Kidney (tissue), 14 donors: ENCODE measurements around the gene EVC2. TPM values are rescaled to one million over a fixed set of nuclear protein-coding genes. Genes with fewer than 3 reads are reported as not detected.

ENCODE experiments used
- DNase-seq, 5 donors: peaks; one replicate each; pipeline ENCODE4 v3.0.0-alpha.2; 2013 to 2020
- FAIRE-seq: peaks from 2 replicates; lab custom pipeline; 2012; peaks lifted over from hg19 to GRCh38; lab: Jason Lieb, UNC
- H3K27ac ChIP-seq, 2 donors: one replicate each; pipeline ENCODE4 v1.7.0; 2013; ENCODE audit warnings: low read depth in 2 of 2, low read length in 2 of 2, inconsistent platforms in 1 of 2
- H3K27me3 ChIP-seq: one replicate; pipeline ENCODE4 v1.7.1; 2013; ENCODE audit warnings: low read length, inconsistent platforms; ENCODE audit not compliant: control insufficient read depth, insufficient read depth
- H3K36me3 ChIP-seq, 3 donors: one replicate each; pipeline versions ENCODE4 v1.7.0 to v1.7.1; 2013; ENCODE audit warnings: low read length in 3 of 3, control low read depth in 1 of 3, inconsistent platforms in 1 of 3; ENCODE audit not compliant: insufficient read depth in 3 of 3, control insufficient read depth in 2 of 3
- H3K4me1 ChIP-seq, 3 donors: one replicate each; pipeline versions ENCODE4 v1.7.0 to v1.7.1; 2013; ENCODE audit warnings: low read length in 3 of 3, inconsistent platforms in 1 of 3, low read depth in 1 of 3; ENCODE audit not compliant: control insufficient read depth in 2 of 3, insufficient read depth in 2 of 3
- H3K4me3 ChIP-seq, 3 donors: one replicate each; pipeline versions ENCODE4 v1.7.0 to v1.8.1; 2013; ENCODE audit warnings: low read length in 3 of 3, control low read depth in 1 of 3, inconsistent platforms in 1 of 3
- H3K9ac ChIP-seq, 3 donors: one replicate each; pipeline versions ENCODE4 v1.7.0 to v1.7.1; 2013; ENCODE audit warnings: low read length in 3 of 3, control low read depth in 1 of 3, inconsistent platforms in 1 of 3
- H3K9me3 ChIP-seq, 3 donors: one replicate each; pipeline versions ENCODE4 v1.7.0 to v1.7.1; 2013; ENCODE audit warnings: low read length in 3 of 3, control low read depth in 1 of 3, inconsistent platforms in 1 of 3; ENCODE audit not compliant: control insufficient read depth in 2 of 3, insufficient read depth in 1 of 3
- intact Hi-C: fragments of 100-400 bp; cut with DNase I; formaldehyde crosslinking; loops from one replicate; pipeline ENCODE4 v1.11.1; 2022
- polyA plus RNA-seq: library from polyadenylated mRNA; stranded (reverse); fragments of 350-450 nt; fragmentation: Illumina TruSeq; extraction: RNeasy Lipid Tissue Mini Kit (QIAGEN cat#74804); gene quantifications from one replicate; pipeline ENCODE4 v1.2.3, GENCODE V29; 2014; ENCODE audit warnings: low read depth, low replicate concordance; ENCODE audit not compliant: insufficient read depth
- total RNA-seq: library from RNA; stranded (reverse); fragmentation: NEBNext Ultra II Directional; extraction: Animal tissue kit (Norgen Biotek cat#: 25700); gene quantifications from one replicate; pipeline ENCODE4 v1.2.1, GENCODE V29; 2021
- TF ChIP-seq, protein P1 (sequence below): IDR thresholded peaks from 3 replicates; pipeline ENCODE4 v1.5.1; 2012; ENCODE audit warnings: mild to moderate bottlenecking, moderate library complexity, borderline replicate concordance; ENCODE audit not compliant: insufficient read depth; ENCODE audit errors: extremely low read depth
- donor health status: control.
- donor health status: control.
- donor health status: control.
- donor health status: control.
- donor health status: control.
- donor health status: DM: yes; HTN: yes; CAD: no.
- donor health status: Normal renal cell carcinoma (clear cell type).

EVC2 gene
- total and polyA plus RNA-seq, 2 donors from 2014 or later = 1.6 to 8.7 TPM

DNA sequence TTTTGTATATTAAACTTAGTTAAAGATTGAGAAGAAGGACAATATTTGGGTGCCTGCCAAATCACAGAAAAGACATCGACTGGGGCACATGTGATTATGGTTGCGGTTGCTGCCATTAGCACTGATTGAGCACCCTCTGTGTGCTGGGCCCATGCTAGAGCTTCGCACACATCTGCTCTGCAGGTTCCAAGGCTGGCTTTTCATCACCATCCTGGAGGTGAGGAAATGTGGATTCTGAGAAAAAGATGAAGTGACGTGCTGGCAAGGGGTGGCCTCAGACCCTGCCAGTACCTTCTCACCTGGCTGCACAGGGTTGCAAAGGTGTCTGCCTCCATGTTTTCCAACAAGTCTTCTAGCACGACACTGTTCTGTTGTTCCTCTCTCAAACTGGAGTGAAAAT lies 134.0 kb downstream of the EVC2 start:
- Histone ChIP-seq H3K9ac (no peak overlapping the region), H3K27ac (no peak overlapping the region), H3K9me3 (no peaks in the 10 kb centered on the region), H3K27me3 (no peaks in the 10 kb centered on the region), H3K4me3 (no peak overlapping the region), H3K4me1 (no peaks in the 10 kb centered on the region), H3K36me3 (peaks cover 2 to 14% (median 9%) of the 10 kb centered on the region in 3 donors)
- FAIRE-seq (no peak), DNase-seq (no peak)
- TF ChIP-seq, protein P1, sequence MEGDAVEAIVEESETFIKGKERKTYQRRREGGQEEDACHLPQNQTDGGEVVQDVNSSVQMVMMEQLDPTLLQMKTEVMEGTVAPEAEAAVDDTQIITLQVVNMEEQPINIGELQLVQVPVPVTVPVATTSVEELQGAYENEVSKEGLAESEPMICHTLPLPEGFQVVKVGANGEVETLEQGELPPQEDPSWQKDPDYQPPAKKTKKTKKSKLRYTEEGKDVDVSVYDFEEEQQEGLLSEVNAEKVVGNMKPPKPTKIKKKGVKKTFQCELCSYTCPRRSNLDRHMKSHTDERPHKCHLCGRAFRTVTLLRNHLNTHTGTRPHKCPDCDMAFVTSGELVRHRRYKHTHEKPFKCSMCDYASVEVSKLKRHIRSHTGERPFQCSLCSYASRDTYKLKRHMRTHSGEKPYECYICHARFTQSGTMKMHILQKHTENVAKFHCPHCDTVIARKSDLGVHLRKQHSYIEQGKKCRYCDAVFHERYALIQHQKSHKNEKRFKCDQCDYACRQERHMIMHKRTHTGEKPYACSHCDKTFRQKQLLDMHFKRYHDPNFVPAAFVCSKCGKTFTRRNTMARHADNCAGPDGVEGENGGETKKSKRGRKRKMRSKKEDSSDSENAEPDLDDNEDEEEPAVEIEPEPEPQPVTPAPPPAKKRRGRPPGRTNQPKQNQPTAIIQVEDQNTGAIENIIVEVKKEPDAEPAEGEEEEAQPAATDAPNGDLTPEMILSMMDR = no peak
- intact Hi-C loops = no loop called here

DNA sequence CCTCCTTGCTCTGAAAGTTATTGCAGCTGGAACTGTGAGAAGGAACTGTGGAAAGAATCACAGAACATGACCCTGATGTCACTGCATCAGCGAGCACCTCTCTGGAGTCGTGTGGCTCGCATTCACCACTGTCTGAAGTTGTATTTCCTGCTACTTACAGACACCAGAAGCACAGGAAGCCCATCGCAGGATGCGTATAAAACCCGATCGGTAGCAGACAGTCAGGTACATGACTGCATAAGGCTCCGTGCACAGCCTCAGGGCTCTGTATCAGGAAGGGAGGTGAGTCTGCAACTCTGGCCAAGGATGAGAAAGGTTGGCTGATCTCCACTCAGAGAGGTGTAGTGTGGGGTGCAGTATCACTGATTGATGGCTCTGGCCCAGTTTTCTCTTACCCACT lies 134.4 kb downstream of the EVC2 start:
- Histone ChIP-seq H3K27me3 (no peaks in the 10 kb centered on the region), H3K4me3 (no peak overlapping the region), H3K9me3 (no peaks in the 10 kb centered on the region), H3K4me1 (no peaks in the 10 kb centered on the region), H3K9ac (no peak overlapping the region), H3K36me3 (peaks cover 2 to 14% (median 9%) of the 10 kb centered on the region in 3 donors), H3K27ac (no peak overlapping the region)
- TF ChIP-seq, protein P1 = no peak
- intact Hi-C loops = no loop called here
- no peak for FAIRE-seq
- DNase-seq = peak in 2 of 5 donors; percentile 1 to 2

DNA sequence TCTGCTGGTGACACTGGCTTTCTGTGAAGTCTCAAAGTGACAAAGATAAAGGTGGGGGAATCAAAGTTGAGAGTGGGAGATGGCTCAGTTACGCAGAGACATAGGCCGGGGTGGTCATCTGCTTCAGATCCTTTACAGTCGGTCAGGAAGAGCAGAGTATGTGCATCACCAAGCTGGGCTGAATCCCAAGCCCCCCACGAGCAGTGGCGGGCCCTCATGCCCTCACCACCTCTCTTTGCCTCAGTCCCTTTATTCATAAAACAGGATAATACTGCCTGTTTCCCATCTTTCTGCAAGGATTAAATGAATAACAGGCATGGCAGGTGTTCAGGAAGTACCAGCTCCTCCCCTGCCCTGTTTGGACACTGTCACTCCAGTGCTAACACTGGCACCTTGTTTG lies 135.6 kb downstream of the EVC2 start:
- intact Hi-C loops = no loop called here
- no peaks in the 10 kb centered on the region for H3K9me3 ChIP-seq
- FAIRE-seq (no peak), DNase-seq (no peak)
- no peak overlapping the region for H3K4me3 ChIP-seq
- TF ChIP-seq, protein P1 = no peak
- H3K27me3 ChIP-seq = no peaks in the 10 kb centered on the region
- no peaks in the 10 kb centered on the region for H3K4me1 ChIP-seq
- H3K36me3 ChIP-seq = peaks cover 2 to 14% (median 9%) of the 10 kb centered on the region in 3 donors
- H3K9ac ChIP-seq = no peak overlapping the region
- no peak overlapping the region for H3K27ac ChIP-seq

DNA sequence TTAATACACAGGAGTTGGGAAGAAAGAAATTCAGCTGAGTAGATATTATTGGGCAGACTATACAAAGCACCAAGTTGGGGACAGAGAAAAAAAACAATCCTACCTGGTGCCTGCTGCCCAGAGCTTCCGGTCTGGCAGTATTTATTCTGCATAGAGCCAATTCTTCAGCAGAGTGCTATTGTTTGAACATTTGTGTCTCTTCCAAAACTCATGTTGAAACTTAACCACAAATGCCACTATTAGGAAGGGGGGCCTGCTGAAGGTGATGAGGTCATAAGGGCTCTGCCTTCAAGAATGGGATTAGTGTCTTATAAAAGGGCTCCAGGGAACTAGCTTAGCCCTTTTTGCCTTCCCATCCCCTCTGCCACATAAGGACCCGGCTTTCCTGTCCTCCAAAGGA lies 136.2 kb downstream of the EVC2 start:
- no peaks in the 10 kb centered on the region for H3K4me1 ChIP-seq
- H3K9me3 ChIP-seq = no peaks in the 10 kb centered on the region
- H3K9ac ChIP-seq = no peak overlapping the region
- TF ChIP-seq, protein P1 = no peak
- FAIRE-seq (no peak), DNase-seq (no peak)
- intact Hi-C loops = no loop called here
- no peak overlapping the region for H3K27ac ChIP-seq
- H3K36me3 ChIP-seq = peaks cover 2 to 14% (median 9%) of the 10 kb centered on the region in 3 donors
- H3K4me3 ChIP-seq = no peak overlapping the region
- no peaks in the 10 kb centered on the region for H3K27me3 ChIP-seq
